ENCODE data around the gene ALDH1A3. TPM values are rescaled to one million over a fixed set of nuclear protein-coding genes. Genes with fewer than 3 reads are reported as not detected.

Gene ALDH1A3
- total and polyA plus RNA-seq, 4 donors = 0.79 to 8.4 (median 1.4) TPM

- WGBS = 71% methylated on average over 7 of the region's 7 CpGs
- Histone ChIP-seq H3K27me3 (ENCODE audit: control insufficient read depth in 4 of 4, insufficient read depth in 4 of 4, low read length in 3 of 4) (no peaks in the 10 kb centered on the region), H3K4me3 (ENCODE audit: low read depth in 1 of 3, low read length in 3 of 3) (no peak overlapping the region), H3K9me3 (ENCODE audit: control insufficient read depth in 4 of 4, low read length in 3 of 4) (no peaks in the 10 kb centered on the region), H3K4me1 (ENCODE audit: control insufficient read depth in 4 of 4, insufficient read depth in 4 of 4, low read length in 3 of 4) (peaks cover 0 to 2% (median 0%) of the 10 kb centered on the region in 4 donors), H3K27ac (ENCODE audit: low read depth in 1 of 2, low read length in 2 of 2) (no peak overlapping the region), H3K9ac (ENCODE audit: low read depth in 1 of 2, low read length in 2 of 2) (no peak overlapping the region), H3K36me3 (ENCODE audit: control insufficient read depth in 4 of 4, insufficient read depth in 3 of 4, low read depth in 1 of 4, low read length in 3 of 4) (no peaks in the 10 kb centered on the region)
- TF ChIP-seq JUND (IDR thresholded peaks at IDR 0.05) (no peak), SP1 (IDR thresholded peaks at IDR 0.05) (no peak), RAD21 (IDR thresholded peaks at IDR 0.05) (no peak), HNF4G (IDR thresholded peaks at IDR 0.05) (no peak), EGR1 (IDR thresholded peaks at IDR 0.05; ENCODE audit: low read depth in 2 of 2) (no peak), CTCF (IDR thresholded peaks at IDR 0.05; ENCODE audit: low read depth, low read length, missing input control) (no peak), FOXA1 (IDR thresholded peaks at IDR 0.05) (no peak), GABPA (IDR thresholded peaks at IDR 0.05 in 1 of 2, conservative IDR thresholded peaks at IDR 0.05 in 1 of 2) (no peak), FOXA2 (IDR thresholded peaks at IDR 0.05) (no peak), HNF4A (conservative IDR thresholded peaks at IDR 0.05) (no peak), RXRA (IDR thresholded peaks at IDR 0.05) (no peak), ATF3 (IDR thresholded peaks at IDR 0.05) (no peak), ZBTB33 (IDR thresholded peaks at IDR 0.05) (no peak)
- TF ChIP-seq, protein P1, sequence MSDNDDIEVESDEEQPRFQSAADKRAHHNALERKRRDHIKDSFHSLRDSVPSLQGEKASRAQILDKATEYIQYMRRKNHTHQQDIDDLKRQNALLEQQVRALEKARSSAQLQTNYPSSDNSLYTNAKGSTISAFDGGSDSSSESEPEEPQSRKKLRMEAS (IDR thresholded peaks at IDR 0.05) = no peak
- TF ChIP-seq, protein P2, sequence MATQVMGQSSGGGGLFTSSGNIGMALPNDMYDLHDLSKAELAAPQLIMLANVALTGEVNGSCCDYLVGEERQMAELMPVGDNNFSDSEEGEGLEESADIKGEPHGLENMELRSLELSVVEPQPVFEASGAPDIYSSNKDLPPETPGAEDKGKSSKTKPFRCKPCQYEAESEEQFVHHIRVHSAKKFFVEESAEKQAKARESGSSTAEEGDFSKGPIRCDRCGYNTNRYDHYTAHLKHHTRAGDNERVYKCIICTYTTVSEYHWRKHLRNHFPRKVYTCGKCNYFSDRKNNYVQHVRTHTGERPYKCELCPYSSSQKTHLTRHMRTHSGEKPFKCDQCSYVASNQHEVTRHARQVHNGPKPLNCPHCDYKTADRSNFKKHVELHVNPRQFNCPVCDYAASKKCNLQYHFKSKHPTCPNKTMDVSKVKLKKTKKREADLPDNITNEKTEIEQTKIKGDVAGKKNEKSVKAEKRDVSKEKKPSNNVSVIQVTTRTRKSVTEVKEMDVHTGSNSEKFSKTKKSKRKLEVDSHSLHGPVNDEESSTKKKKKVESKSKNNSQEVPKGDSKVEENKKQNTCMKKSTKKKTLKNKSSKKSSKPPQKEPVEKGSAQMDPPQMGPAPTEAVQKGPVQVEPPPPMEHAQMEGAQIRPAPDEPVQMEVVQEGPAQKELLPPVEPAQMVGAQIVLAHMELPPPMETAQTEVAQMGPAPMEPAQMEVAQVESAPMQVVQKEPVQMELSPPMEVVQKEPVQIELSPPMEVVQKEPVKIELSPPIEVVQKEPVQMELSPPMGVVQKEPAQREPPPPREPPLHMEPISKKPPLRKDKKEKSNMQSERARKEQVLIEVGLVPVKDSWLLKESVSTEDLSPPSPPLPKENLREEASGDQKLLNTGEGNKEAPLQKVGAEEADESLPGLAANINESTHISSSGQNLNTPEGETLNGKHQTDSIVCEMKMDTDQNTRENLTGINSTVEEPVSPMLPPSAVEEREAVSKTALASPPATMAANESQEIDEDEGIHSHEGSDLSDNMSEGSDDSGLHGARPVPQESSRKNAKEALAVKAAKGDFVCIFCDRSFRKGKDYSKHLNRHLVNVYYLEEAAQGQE (IDR thresholded peaks at IDR 0.05) = no peak
- no peak for DNase-seq (ENCODE audit: low spot score)
Observed at GRCh38 chr15:100944244-100944895, 64.7 kb downstream of the ALDH1A3 start.

DNA sequence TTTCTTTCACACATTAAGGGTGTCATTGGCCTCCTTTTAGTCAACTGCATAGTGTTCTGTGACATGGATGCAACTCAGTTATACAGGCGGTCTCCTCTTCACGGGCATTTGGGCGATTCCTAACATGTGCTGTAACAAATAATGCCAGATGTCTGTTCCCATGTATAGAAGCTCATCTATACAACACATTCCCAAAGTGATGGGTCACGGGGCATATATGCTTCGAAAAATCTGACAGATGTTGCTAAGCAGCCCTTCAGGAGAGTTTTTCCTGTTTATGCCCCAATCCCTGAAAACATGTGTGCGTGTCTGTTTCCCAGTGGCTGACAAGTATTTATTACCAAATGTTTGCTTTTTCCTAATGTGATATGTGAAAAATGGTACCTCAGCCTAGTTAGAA, 65.4 kb downstream of the ALDH1A3 start:
- no peak overlapping the region for H3K4me3 ChIP-seq (ENCODE audit: low read depth in 1 of 3, low read length in 3 of 3)
- H3K36me3 ChIP-seq (ENCODE audit: control insufficient read depth in 4 of 4, insufficient read depth in 3 of 4, low read depth in 1 of 4, low read length in 3 of 4) = no peaks in the 10 kb centered on the region
- no peaks in the 10 kb centered on the region for H3K27me3 ChIP-seq (ENCODE audit: control insufficient read depth in 4 of 4, insufficient read depth in 4 of 4, low read length in 3 of 4)
- no peaks in the 10 kb centered on the region for H3K9me3 ChIP-seq (ENCODE audit: control insufficient read depth in 4 of 4, low read length in 3 of 4)
- DNase-seq (ENCODE audit: low spot score) = no peak
- no peak for TF ChIP-seq RXRA (IDR thresholded peaks at IDR 0.05)
- H3K9ac ChIP-seq (ENCODE audit: low read depth in 1 of 2, low read length in 2 of 2) = no peak overlapping the region
- peaks cover 0 to 2% (median 0%) of the 10 kb centered on the region in 4 donors for H3K4me1 ChIP-seq (ENCODE audit: control insufficient read depth in 4 of 4, insufficient read depth in 4 of 4, low read length in 3 of 4)
- 74% methylated on average over 6 of the region's 6 CpGs for WGBS
- H3K27ac ChIP-seq (ENCODE audit: low read depth in 1 of 2, low read length in 2 of 2) = no peak overlapping the region
